ENCODE results near the gene CUL5. TPM values are rescaled to one million over a fixed set of nuclear protein-coding genes. Genes with fewer than 3 reads are reported as not detected.

CUL5 gene
- total RNA-seq, 1 donor from 2014 or later: 51.7 TPM

GRCh38 chr11:107970049-107970448 lies 38.6 kb upstream of the CUL5 start:
- no peaks in the 10 kb centered on the region for H3K36me3 Mint-ChIP-seq
- no peak overlapping the region for H3K27ac Mint-ChIP-seq
- H3K4me3 Mint-ChIP-seq: no peak overlapping the region
- TF ChIP-seq, protein P1, sequence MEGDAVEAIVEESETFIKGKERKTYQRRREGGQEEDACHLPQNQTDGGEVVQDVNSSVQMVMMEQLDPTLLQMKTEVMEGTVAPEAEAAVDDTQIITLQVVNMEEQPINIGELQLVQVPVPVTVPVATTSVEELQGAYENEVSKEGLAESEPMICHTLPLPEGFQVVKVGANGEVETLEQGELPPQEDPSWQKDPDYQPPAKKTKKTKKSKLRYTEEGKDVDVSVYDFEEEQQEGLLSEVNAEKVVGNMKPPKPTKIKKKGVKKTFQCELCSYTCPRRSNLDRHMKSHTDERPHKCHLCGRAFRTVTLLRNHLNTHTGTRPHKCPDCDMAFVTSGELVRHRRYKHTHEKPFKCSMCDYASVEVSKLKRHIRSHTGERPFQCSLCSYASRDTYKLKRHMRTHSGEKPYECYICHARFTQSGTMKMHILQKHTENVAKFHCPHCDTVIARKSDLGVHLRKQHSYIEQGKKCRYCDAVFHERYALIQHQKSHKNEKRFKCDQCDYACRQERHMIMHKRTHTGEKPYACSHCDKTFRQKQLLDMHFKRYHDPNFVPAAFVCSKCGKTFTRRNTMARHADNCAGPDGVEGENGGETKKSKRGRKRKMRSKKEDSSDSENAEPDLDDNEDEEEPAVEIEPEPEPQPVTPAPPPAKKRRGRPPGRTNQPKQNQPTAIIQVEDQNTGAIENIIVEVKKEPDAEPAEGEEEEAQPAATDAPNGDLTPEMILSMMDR (IDR thresholded peaks at IDR 0.05; ENCODE audit: unreplicated experiment): no peak
- no peaks in the 10 kb centered on the region for H3K4me1 Mint-ChIP-seq
- H3K27me3 Mint-ChIP-seq (ENCODE audit: low read depth): no peaks in the 10 kb centered on the region
- DNase-seq (ENCODE audit: low spot score in 2 of 2, unreplicated experiment in 2 of 2): no peak
- no peaks in the 10 kb centered on the region for H3K9me3 Mint-ChIP-seq

GRCh38 chr11:107973641-107974040 lies 35.1 kb upstream of the CUL5 start:
- TF ChIP-seq, protein P1 (IDR thresholded peaks at IDR 0.05; ENCODE audit: unreplicated experiment): no peak
- no peaks in the 10 kb centered on the region for H3K27me3 Mint-ChIP-seq (ENCODE audit: low read depth)
- no peak overlapping the region for H3K4me3 Mint-ChIP-seq
- DNase-seq (ENCODE audit: low spot score in 2 of 2, unreplicated experiment in 2 of 2): no peak
- H3K4me1 Mint-ChIP-seq: no peaks in the 10 kb centered on the region
- no peak overlapping the region for H3K27ac Mint-ChIP-seq
- no peaks in the 10 kb centered on the region for H3K36me3 Mint-ChIP-seq
- no peaks in the 10 kb centered on the region for H3K9me3 Mint-ChIP-seq

DNA sequence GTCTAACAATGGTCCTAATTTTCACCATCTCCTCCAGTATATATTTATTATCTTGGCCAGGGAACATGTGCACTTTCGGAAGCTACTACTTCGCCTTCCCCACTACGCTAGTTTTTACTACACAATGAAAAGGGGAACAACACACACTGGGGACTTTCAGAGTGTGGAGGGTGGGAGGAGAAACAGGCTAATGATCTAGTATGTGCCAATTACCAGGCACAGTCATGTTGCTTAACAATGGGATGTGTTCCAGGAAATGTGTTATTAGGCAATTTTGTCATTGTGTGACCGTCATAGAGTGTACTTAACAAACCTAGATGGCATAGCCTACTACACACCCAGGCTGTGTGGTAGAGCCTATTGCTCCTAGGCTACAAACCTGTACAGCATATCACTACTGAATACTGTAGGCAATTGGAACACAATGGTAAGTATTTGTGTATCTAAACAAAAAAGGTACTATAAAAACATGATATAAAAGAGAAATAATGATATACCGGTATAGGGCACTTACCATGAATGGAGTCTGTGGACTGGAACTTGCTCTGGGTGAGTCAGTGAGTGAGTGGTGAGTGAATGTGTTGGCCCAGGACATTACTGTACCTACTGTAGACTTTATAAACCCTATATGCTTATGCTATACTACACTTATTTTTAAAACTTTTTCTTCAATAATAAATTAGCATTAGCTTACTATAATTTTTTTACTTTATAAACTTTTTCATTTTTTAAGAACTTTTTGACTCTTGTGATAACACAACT lies 20.1 kb upstream of the CUL5 start:
- Mint-ChIP-seq H3K4me1 (no peaks in the 10 kb centered on the region), H3K9me3 (peaks cover 6% of the 10 kb centered on the region), H3K4me3 (no peak overlapping the region), H3K27ac (no peak overlapping the region), H3K36me3 (no peaks in the 10 kb centered on the region), H3K27me3 (ENCODE audit: low read depth) (no peaks in the 10 kb centered on the region)
- DNase-seq (ENCODE audit: low spot score in 2 of 2, unreplicated experiment in 2 of 2): no peak
- TF ChIP-seq, protein P1 (IDR thresholded peaks at IDR 0.05; ENCODE audit: unreplicated experiment): no peak

DNA sequence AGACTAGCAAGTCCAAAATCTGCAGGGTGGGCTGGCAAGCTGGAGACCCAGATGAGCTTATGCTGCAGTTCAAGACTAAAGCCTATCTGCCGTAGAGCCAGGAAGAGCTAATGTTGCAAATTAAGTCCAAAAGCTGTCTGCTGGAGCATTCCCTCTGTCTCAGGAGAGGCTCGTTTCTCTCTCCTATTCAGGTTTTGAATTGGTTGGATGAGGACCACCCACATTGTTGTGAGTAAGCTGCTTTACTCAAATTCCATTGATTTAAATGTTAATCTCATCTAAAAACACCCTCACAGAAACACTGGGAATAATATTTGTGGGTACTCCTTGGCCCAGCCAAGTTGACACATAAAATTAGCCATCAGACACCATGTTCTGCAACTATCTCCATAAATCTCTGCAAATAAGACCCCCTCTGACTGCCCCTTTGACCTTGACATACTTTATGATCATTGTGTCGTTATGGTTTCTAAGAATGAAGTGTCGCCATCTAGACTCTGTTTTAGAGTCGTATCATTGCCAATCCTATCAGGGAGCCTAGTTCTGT lies 16.8 kb upstream of the CUL5 start:
- no peak overlapping the region for H3K4me3 Mint-ChIP-seq
- no peak overlapping the region for H3K27ac Mint-ChIP-seq
- no peaks in the 10 kb centered on the region for H3K36me3 Mint-ChIP-seq
- TF ChIP-seq, protein P1 (IDR thresholded peaks at IDR 0.05; ENCODE audit: unreplicated experiment): no peak
- no peaks in the 10 kb centered on the region for H3K4me1 Mint-ChIP-seq
- H3K27me3 Mint-ChIP-seq (ENCODE audit: low read depth): peaks cover 2% of the 10 kb centered on the region
- DNase-seq (ENCODE audit: low spot score in 2 of 2, unreplicated experiment in 2 of 2): no peak
- H3K9me3 Mint-ChIP-seq: peaks cover 10% of the 10 kb centered on the region

DNA sequence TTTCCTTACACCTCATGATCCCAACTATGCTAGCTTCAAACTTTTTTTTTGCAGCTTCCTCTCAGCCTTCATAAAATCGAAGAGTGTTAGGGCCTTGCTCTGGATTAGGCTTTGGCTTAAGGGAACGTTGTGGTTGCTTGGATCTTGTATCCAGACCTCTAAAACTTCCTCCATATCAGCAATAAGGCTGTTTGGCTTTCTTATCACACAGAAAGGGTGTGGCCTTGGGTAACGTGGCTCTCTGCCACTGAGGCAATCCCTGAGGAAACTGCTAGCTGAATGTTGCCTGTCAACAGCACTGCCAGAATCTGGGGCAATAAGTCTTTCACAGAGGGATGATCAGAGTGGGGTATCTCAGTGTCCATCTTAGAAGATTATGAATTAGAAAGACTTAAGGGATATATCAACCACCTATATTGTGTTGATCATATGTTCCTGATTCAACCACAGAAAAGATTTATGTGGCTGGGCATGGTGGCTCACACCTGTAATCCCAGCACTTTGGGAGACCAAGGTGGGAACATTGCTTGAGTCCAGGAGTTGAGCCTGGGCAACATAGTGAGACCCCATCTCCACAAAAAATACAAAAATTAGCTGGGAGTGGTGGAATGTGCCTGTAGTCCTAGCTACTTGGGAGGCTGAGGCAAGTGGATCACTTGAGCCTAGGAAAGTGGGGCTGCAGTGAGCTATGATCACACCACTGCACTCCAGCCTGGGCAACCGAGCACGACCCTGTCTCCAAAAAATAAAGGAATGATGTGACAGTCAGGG lies 12.5 kb upstream of the CUL5 start:
- Mint-ChIP-seq H3K4me1 (peaks cover 2% of the 10 kb centered on the region), H3K27ac (no peak overlapping the region), H3K9me3 (peaks cover 10% of the 10 kb centered on the region), H3K27me3 (ENCODE audit: low read depth) (peaks cover 2% of the 10 kb centered on the region), H3K36me3 (no peaks in the 10 kb centered on the region), H3K4me3 (no peak overlapping the region)
- no peak for DNase-seq (ENCODE audit: low spot score in 2 of 2, unreplicated experiment in 2 of 2)
- TF ChIP-seq, protein P1 (IDR thresholded peaks at IDR 0.05; ENCODE audit: unreplicated experiment): no peak
